ENCODE results near the gene SNRNP25. TPM values are rescaled to one million over a fixed set of nuclear protein-coding genes. Genes with fewer than 3 reads are reported as not detected.

The SNRNP25 gene
- total and polyA plus RNA-seq, 2 experiments from 2014 or later, result 44.7 to 123 TPM

- peaks cover 29% of the 10 kb centered on the region for H3K4me1 ChIP-seq (ENCODE audit: low read depth)
- no peak overlapping the region for H3K4me3 ChIP-seq
- peak in 1 of 2 donors; percentile 95 for DNase-seq (ENCODE audit: low read depth in 1 of 2, low spot score in 1 of 2)
- H3K27me3 ChIP-seq, result no peaks in the 10 kb centered on the region
- H3K9me3 ChIP-seq (ENCODE audit: low read depth), result no peaks in the 10 kb centered on the region
- H3K36me3 ChIP-seq, result no peaks in the 10 kb centered on the region
- TF ChIP-seq, protein P1, sequence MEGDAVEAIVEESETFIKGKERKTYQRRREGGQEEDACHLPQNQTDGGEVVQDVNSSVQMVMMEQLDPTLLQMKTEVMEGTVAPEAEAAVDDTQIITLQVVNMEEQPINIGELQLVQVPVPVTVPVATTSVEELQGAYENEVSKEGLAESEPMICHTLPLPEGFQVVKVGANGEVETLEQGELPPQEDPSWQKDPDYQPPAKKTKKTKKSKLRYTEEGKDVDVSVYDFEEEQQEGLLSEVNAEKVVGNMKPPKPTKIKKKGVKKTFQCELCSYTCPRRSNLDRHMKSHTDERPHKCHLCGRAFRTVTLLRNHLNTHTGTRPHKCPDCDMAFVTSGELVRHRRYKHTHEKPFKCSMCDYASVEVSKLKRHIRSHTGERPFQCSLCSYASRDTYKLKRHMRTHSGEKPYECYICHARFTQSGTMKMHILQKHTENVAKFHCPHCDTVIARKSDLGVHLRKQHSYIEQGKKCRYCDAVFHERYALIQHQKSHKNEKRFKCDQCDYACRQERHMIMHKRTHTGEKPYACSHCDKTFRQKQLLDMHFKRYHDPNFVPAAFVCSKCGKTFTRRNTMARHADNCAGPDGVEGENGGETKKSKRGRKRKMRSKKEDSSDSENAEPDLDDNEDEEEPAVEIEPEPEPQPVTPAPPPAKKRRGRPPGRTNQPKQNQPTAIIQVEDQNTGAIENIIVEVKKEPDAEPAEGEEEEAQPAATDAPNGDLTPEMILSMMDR (IDR thresholded peaks at IDR 0.05; ENCODE audit: low read depth, low read length), result peak; percentile 55
- peak overlapping the region; percentile 54 for H3K27ac ChIP-seq
These were observed 22.2 kb downstream of the SNRNP25 start for GRCh38 chr16:75580-76501.

DNA sequence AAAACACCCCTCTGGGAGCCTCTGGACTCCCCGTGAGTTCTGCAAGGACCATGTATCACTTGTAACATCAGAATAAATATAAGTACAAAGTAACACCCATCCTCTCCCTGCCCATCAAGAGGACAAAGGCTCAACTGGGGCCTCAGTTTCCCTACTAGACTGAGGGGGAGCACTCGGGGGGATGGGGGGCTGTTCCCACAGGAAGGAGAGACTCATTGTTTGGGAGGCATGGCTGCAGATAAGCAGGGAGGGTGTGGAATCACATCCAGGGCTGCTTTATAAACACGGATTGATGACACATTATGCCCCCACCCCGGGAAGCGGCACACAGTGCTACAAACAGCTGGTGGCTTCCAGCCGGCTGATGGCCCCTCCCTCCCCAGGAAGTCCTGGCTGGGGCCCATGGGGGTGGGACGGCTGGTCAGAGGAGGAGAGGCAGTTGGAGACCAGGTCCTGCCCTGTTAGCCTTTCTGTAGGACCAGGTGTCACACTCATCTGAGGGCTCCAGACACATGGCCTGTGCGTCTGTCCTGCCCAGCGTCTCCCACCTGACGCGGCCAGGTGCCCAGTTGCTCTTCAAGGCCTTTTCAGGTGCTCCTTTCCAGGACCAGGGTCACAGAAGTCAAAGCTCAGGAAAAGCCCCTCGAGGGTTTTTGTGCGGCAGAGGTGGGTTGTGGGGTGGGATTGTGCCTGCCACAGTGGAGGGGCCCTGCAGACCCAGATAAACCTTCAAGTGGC, 23.1 kb downstream of the SNRNP25 start:
- Histone ChIP-seq H3K36me3 (no peaks in the 10 kb centered on the region), H3K4me1 (ENCODE audit: low read depth) (peaks cover 29% of the 10 kb centered on the region), H3K9me3 (ENCODE audit: low read depth) (no peaks in the 10 kb centered on the region), H3K27me3 (no peaks in the 10 kb centered on the region), H3K27ac (no peak overlapping the region), H3K4me3 (no peak overlapping the region)
- TF ChIP-seq, protein P1 (IDR thresholded peaks at IDR 0.05; ENCODE audit: low read depth, low read length), result no peak
- DNase-seq (ENCODE audit: low read depth in 1 of 2, low spot score in 1 of 2), result peak in 1 of 2 donors; percentile 79

GRCh38 chr16:77273-77806, 23.7 kb downstream of the SNRNP25 start:
- Histone ChIP-seq H3K36me3 (no peaks in the 10 kb centered on the region), H3K27me3 (no peaks in the 10 kb centered on the region), H3K4me1 (ENCODE audit: low read depth) (peaks cover 29% of the 10 kb centered on the region), H3K9me3 (ENCODE audit: low read depth) (no peaks in the 10 kb centered on the region), H3K27ac (no peak overlapping the region), H3K4me3 (peak overlapping the region; percentile 51)
- DNase-seq (ENCODE audit: low read depth in 1 of 2, low spot score in 1 of 2), result peak; percentile 38 to 83
- TF ChIP-seq, protein P1 (IDR thresholded peaks at IDR 0.05; ENCODE audit: low read depth, low read length), result no peak

DNA sequence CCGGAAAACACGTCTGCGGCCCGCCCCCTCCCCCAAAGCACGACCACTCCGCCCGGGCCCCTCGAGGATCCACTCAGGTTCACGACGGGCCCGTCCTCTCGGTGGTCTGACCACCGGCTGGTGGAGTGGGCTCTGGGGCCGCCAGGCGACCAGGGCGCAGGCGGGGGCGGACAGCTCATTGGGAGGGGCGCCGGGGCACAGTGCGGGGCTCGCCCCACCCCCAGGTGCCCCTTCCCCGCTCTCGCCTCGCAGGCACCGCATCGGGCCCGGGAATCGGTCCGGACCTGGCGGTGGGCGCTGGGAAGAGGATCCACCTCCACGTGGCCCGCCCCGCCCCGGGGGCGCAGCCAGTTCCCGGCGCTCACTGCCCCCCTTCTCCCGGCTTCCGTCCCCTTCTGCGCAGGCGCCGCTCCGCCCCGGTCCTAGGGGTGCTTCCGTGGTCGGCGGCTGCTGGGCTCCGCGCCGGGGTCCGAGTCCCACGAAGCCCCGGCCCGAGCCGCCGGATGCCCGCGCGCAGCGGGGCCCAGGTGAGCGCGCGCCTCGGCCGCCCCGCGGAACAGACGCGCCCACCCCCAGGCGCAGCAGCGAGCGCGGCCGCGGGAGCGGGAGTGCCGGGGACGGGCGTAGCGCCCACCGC, 24.3 kb downstream of the SNRNP25 start, which contains the start of gene MPG:
TSS of gene MPG (plus strand) at position 419 of the 637 bp plus-strand sequence. CDS start at position 504, 85 bp downstream.
- Histone ChIP-seq H3K4me1 (ENCODE audit: low read depth) (peaks cover 25% of the 10 kb centered on the region), H3K27ac (no peak within 1 kb of the TSS), H3K4me3 (peak within 1 kb of the TSS; percentile 51), H3K9me3 (ENCODE audit: low read depth) (no peaks in the 10 kb centered on the region), H3K36me3 (no peaks in the 10 kb centered on the region), H3K27me3 (no peaks in the 10 kb centered on the region)
- peak; percentile 87 for DNase-seq (ENCODE audit: low read depth in 1 of 2, low spot score in 1 of 2)
- TF ChIP-seq, protein P1 (IDR thresholded peaks at IDR 0.05; ENCODE audit: low read depth, low read length), result no peak
